Keratinocyte (primary cell): ENCODE results near the gene CYP4F3. TPM values are rescaled to one million over a fixed set of nuclear protein-coding genes. Genes with fewer than 3 reads are reported as not detected.

Experiments used
- DNase-seq: peaks from one replicate; pipeline ENCODE4 v3.0.0-alpha.2; 2011; ENCODE audit warnings: low read depth, missing footprints, low spot score
- FAIRE-seq: peaks from 2 replicates; lab custom pipeline; 2011; peaks lifted over from hg19 to GRCh38; lab: Jason Lieb, UNC
- H2AFZ ChIP-seq: 2 replicates; pipeline ENCODE4 v1.6.0; 2012; ENCODE audit warnings: low read length, control low read depth, inconsistent platforms; ENCODE audit not compliant: control insufficient read depth
- H3K27ac ChIP-seq: 2 replicates; pipeline ENCODE4 v1.5.1; 2011; ENCODE audit warnings: low read length; ENCODE audit not compliant: control insufficient read depth, insufficient read depth
- H3K27me3 ChIP-seq: 3 replicates; pipeline ENCODE4 v1.6.0; 2011; ENCODE audit warnings: low read length; ENCODE audit not compliant: control insufficient read depth, insufficient read depth; ENCODE audit errors: extremely low read depth
- H3K36me3 ChIP-seq, 2 experiments: 2 replicates in 1 of 2; 3 replicates in 1 of 2; pipeline ENCODE4 v1.5.1; 2011; ENCODE audit warnings: low read length in 2 of 2, mild to moderate bottlenecking in 1 of 2; ENCODE audit not compliant: control insufficient read depth in 2 of 2, insufficient read depth in 2 of 2; ENCODE audit errors: extremely low read depth in 1 of 2
- H3K4me1 ChIP-seq: 3 replicates; pipeline ENCODE4 v1.5.1; 2011; ENCODE audit warnings: low read length; ENCODE audit not compliant: control insufficient read depth, insufficient read depth; ENCODE audit errors: extremely low read depth
- H3K4me2 ChIP-seq: 3 replicates; pipeline ENCODE4 v1.6.0; 2011; ENCODE audit warnings: low read depth, low read length; ENCODE audit not compliant: control insufficient read depth, insufficient read depth; ENCODE audit errors: extremely low read depth
- H3K4me3 ChIP-seq, 3 experiments: fragments of 200-600 bp in 1 of 3; sonication (generic) in 1 of 3; 2 replicates in 2 of 3; 3 replicates in 1 of 3; pipeline ENCODE4 v1.5.1; 2011 to 2016; ENCODE audit warnings: low read length in 3 of 3, mild to moderate bottlenecking in 3 of 3, control low read depth in 2 of 3, inconsistent platforms in 1 of 3, low read depth in 1 of 3, mixed read lengths in 1 of 3, mixed run types in 1 of 3, moderate library complexity in 1 of 3; ENCODE audit not compliant: control insufficient read depth in 2 of 3, insufficient read depth in 2 of 3; ENCODE audit errors: extremely low read depth in 1 of 3
- H3K79me2 ChIP-seq: 2 replicates; pipeline ENCODE4 v1.6.0; 2012; ENCODE audit warnings: low read length; ENCODE audit not compliant: control insufficient read depth, insufficient read depth
- H3K9ac ChIP-seq: 3 replicates; pipeline ENCODE4 v1.6.0; 2011; ENCODE audit warnings: low read length; ENCODE audit not compliant: control insufficient read depth, insufficient read depth; ENCODE audit errors: extremely low read depth
- H3K9me1 ChIP-seq: 3 replicates; pipeline ENCODE4 v1.6.0; 2011; ENCODE audit warnings: low read length; ENCODE audit not compliant: control insufficient read depth, insufficient read depth; ENCODE audit errors: extremely low read depth
- H3K9me3 ChIP-seq: 2 replicates; pipeline ENCODE4 v1.5.1; 2012; ENCODE audit warnings: low read depth, low read length; ENCODE audit not compliant: control insufficient read depth
- H4K20me1 ChIP-seq: 3 replicates; pipeline ENCODE4 v1.6.0; 2011; ENCODE audit warnings: low read length; ENCODE audit not compliant: control insufficient read depth, insufficient read depth; ENCODE audit errors: extremely low read depth
- CTCF ChIP-seq, 3 experiments: IDR thresholded peaks in 1 of 3; conservative IDR thresholded peaks in 1 of 3; optimal IDR thresholded peaks in 1 of 3; 2 replicates in 2 of 3; 3 replicates in 1 of 3; pipeline versions ENCODE3 to v1.5.1; 2011; ENCODE audit warnings: low read length in 3 of 3, mild to moderate bottlenecking in 3 of 3, moderate library complexity in 2 of 3, control low read depth in 1 of 3, inconsistent platforms in 1 of 3; ENCODE audit not compliant: insufficient read depth in 2 of 3; ENCODE audit errors: extremely low read depth in 1 of 3
- EZH2 ChIP-seq: IDR thresholded peaks from one replicate; pipeline ENCODE4 v1.6.1; 2012; ENCODE audit warnings: inconsistent platforms, mild to moderate bottlenecking, low read length, moderate library complexity
- dilution Hi-C: fragments of 300-500 bp; cut with MboI; formaldehyde crosslinking; loops from one replicate; pipeline ENCODE4 v1.7.0; 2020; ENCODE audit warnings: low sequenced_read_pairs; ENCODE audit not compliant: extremely low pct_ligation_motif_present
- polyA plus RNA-seq, 5 experiments: library from polyadenylated mRNA; depleted of rRNA in 3 of 5; stranded (reverse) in 3 of 5; stranded (forward) in 1 of 5; unstranded in 1 of 5; fragments of >200 nt; gene quantifications; 1 replicate in 1 of 5; 2 replicates in 3 of 5; 3 replicates in 1 of 5; pipeline versions ENCODE4 v1.2.1 to v1.2.3, GENCODE V29; 2011 to 2012; ENCODE audit warnings: missing spikeins in 2 of 5, low read depth in 1 of 5, low replicate concordance in 1 of 5

Gene CYP4F3
- polyA plus RNA-seq, 1 donor (not counting 4 experiments of a cell fraction or from before 2014, with no cell fraction given) = 0.76 TPM

- H3K27me3 ChIP-seq = no peaks in the 10 kb centered on the region
- H3K9me1 ChIP-seq = no peaks in the 10 kb centered on the region
- no peaks in the 10 kb centered on the region for H3K79me2 ChIP-seq
- H3K4me3 ChIP-seq = no peak overlapping the region
- no peaks in the 10 kb centered on the region for H3K9me3 ChIP-seq
- H3K4me2 ChIP-seq = no peak overlapping the region
- no peak for TF ChIP-seq EZH2
- no peak for TF ChIP-seq CTCF (optimal IDR thresholded peaks at IDR 0.05 in 1 of 3, IDR thresholded peaks at IDR 0.05 in 1 of 3, conservative IDR thresholded peaks at IDR 0.05 in 1 of 3; ENCODE audit: extremely low read depth in 1 of 3, insufficient read depth in 2 of 3, low read length in 3 of 3)
- H2AFZ ChIP-seq = no peak overlapping the region
- no peaks in the 10 kb centered on the region for H3K4me1 ChIP-seq
- DNase-seq (no peak), FAIRE-seq (no peak)
- no peak overlapping the region for H3K9ac ChIP-seq
- no peaks in the 10 kb centered on the region for H4K20me1 ChIP-seq
- dilution Hi-C loops = no loop called here
- no peak overlapping the region for H3K27ac ChIP-seq
- H3K36me3 ChIP-seq = no peaks in the 10 kb centered on the region
Observed at GRCh38 chr19:15656467-15656866, 15.8 kb downstream of the CYP4F3 start.

GRCh38 chr19:15663247-15663646 lies 22.6 kb downstream of the CYP4F3 start:
- TF ChIP-seq CTCF (optimal IDR thresholded peaks at IDR 0.05 in 1 of 3, IDR thresholded peaks at IDR 0.05 in 1 of 3, conservative IDR thresholded peaks at IDR 0.05 in 1 of 3; ENCODE audit: extremely low read depth in 1 of 3, insufficient read depth in 2 of 3, low read length in 3 of 3) = no peak
- no peak for TF ChIP-seq EZH2
- H3K27me3 ChIP-seq = no peaks in the 10 kb centered on the region
- no peak overlapping the region for H2AFZ ChIP-seq
- DNase-seq = no peak
- no peaks in the 10 kb centered on the region for H3K9me1 ChIP-seq
- H3K4me3 ChIP-seq = no peak overlapping the region
- no peak overlapping the region for H3K9ac ChIP-seq
- no peaks in the 10 kb centered on the region for H4K20me1 ChIP-seq
- no peaks in the 10 kb centered on the region for H3K79me2 ChIP-seq
- no peak overlapping the region for H3K27ac ChIP-seq
- FAIRE-seq = no peak
- no peaks in the 10 kb centered on the region for H3K4me1 ChIP-seq
- H3K4me2 ChIP-seq = no peak overlapping the region
- no peaks in the 10 kb centered on the region for H3K36me3 ChIP-seq
- dilution Hi-C loops = no loop called here
- H3K9me3 ChIP-seq = no peaks in the 10 kb centered on the region
